Measurements from ENCODE around the gene TFEB. TPM values are rescaled to one million over a fixed set of nuclear protein-coding genes. Genes with fewer than 3 reads are reported as not detected.
"Not testable (repeated sequence)": the region's sequence is repeated elsewhere in the genome, so short reads cannot be mapped to it uniquely, and the experiment has no call there.

TFEB gene
- total RNA-seq, 1 donor from 2014 or later = 0.13 TPM

GRCh38 chr6:41767112-41767833 lies 31.9 kb upstream of the TFEB start:
- TF ChIP-seq CTCF (IDR thresholded peaks at IDR 0.05) = no peak
- TF ChIP-seq EZH2 (IDR thresholded peaks at IDR 0.05) = no peak
- no peak for TF ChIP-seq EZH2phosphoT487 (IDR thresholded peaks at IDR 0.05)
- Histone ChIP-seq H4K20me1 (ENCODE audit: low read depth) (no peaks in the 10 kb centered on the region), H3K27ac (no peak overlapping the region), H3F3A (ENCODE audit: low read depth) (no peaks in the 10 kb centered on the region), H3K79me2 (ENCODE audit: low read depth) (no peaks in the 10 kb centered on the region), H3K9ac (no peak overlapping the region), H3K9me3 (ENCODE audit: low read depth) (no peaks in the 10 kb centered on the region), H2AFZ (replicated peaks) (no peak overlapping the region), H3K4me1 (no peaks in the 10 kb centered on the region), H3K4me3 (no peak overlapping the region), H3K36me3 (no peaks in the 10 kb centered on the region), H3K27me3 (no peaks in the 10 kb centered on the region), H3K4me2 (no peak overlapping the region)
- H3K4me3 Mint-ChIP-seq = no peak overlapping the region
- H3K27ac Mint-ChIP-seq = no peak overlapping the region
- peaks cover 9% of the 10 kb centered on the region for H3K4me1 Mint-ChIP-seq
- no peaks in the 10 kb centered on the region for H3K9me3 Mint-ChIP-seq
- peaks cover 7% of the 10 kb centered on the region for H3K27me3 Mint-ChIP-seq (ENCODE audit: insufficient read depth, low read depth)
- H3K36me3 Mint-ChIP-seq = peaks cover 4% of the 10 kb centered on the region
- no peak for DNase-seq (ENCODE audit: low spot score)

- H3K4me3 Mint-ChIP-seq; H3K4me2 ChIP-seq; H3F3A ChIP-seq (ENCODE audit: low read depth); H3K27ac Mint-ChIP-seq; H3K27ac ChIP-seq; H3K27me3 Mint-ChIP-seq (ENCODE audit: insufficient read depth, low read depth); H3K4me3 ChIP-seq; DNase-seq (ENCODE audit: low spot score); H3K27me3 ChIP-seq; H3K36me3 ChIP-seq; H3K4me1 Mint-ChIP-seq; H3K4me1 ChIP-seq; H3K9me3 ChIP-seq (ENCODE audit: low read depth); H3K79me2 ChIP-seq (ENCODE audit: low read depth); H3K9me3 Mint-ChIP-seq; H2AFZ ChIP-seq (replicated peaks); H3K36me3 Mint-ChIP-seq; H4K20me1 ChIP-seq (ENCODE audit: low read depth); H3K9ac ChIP-seq: not testable (repeated sequence)
Observed at GRCh38 chr6:41766043-41766664, 30.7 kb upstream of the TFEB start.

GRCh38 chr6:41763470-41763869 lies 28.1 kb upstream of the TFEB start:
- Mint-ChIP-seq H3K27me3 (ENCODE audit: insufficient read depth, low read depth) (peaks cover 15% of the 10 kb centered on the region), H3K4me1 (peaks cover 5% of the 10 kb centered on the region), H3K9me3 (no peaks in the 10 kb centered on the region), H3K27ac (no peak overlapping the region), H3K36me3 (no peaks in the 10 kb centered on the region), H3K4me3 (no peak overlapping the region)
- no peak overlapping the region for H3K9ac ChIP-seq
- H3K27me3 ChIP-seq = no peaks in the 10 kb centered on the region
- H3K9me3 ChIP-seq (ENCODE audit: low read depth) = no peaks in the 10 kb centered on the region
- DNase-seq (ENCODE audit: low spot score) = no peak
- H3K36me3 ChIP-seq = no peaks in the 10 kb centered on the region
- no peak overlapping the region for H3K27ac ChIP-seq
- H3K79me2 ChIP-seq (ENCODE audit: low read depth) = no peaks in the 10 kb centered on the region
- H2AFZ ChIP-seq (replicated peaks) = no peak overlapping the region
- TF ChIP-seq EZH2 (IDR thresholded peaks at IDR 0.05) (no peak), EZH2phosphoT487 (IDR thresholded peaks at IDR 0.05) (no peak)
- no peak overlapping the region for H3K4me2 ChIP-seq
- no peak overlapping the region for H3K4me3 ChIP-seq
- no peaks in the 10 kb centered on the region for H3F3A ChIP-seq (ENCODE audit: low read depth)
- H4K20me1 ChIP-seq (ENCODE audit: low read depth) = no peaks in the 10 kb centered on the region
- H3K4me1 ChIP-seq = no peaks in the 10 kb centered on the region

- H3K9me3 Mint-ChIP-seq = no peaks in the 10 kb centered on the region
- Histone ChIP-seq H3K9me3 (ENCODE audit: low read depth) (no peaks in the 10 kb centered on the region), H3K4me1 (no peaks in the 10 kb centered on the region), H3K9ac (no peak overlapping the region), H3F3A (ENCODE audit: low read depth) (no peaks in the 10 kb centered on the region), H3K27me3 (no peaks in the 10 kb centered on the region), H3K36me3 (no peaks in the 10 kb centered on the region), H4K20me1 (ENCODE audit: low read depth) (no peaks in the 10 kb centered on the region), H3K79me2 (ENCODE audit: low read depth) (no peaks in the 10 kb centered on the region), H3K4me3 (no peak overlapping the region), H3K27ac (no peak overlapping the region), H2AFZ (replicated peaks) (no peak overlapping the region), H3K4me2 (no peak overlapping the region)
- no peak for DNase-seq (ENCODE audit: low spot score)
- H3K4me1 Mint-ChIP-seq = no peaks in the 10 kb centered on the region
- no peaks in the 10 kb centered on the region for H3K36me3 Mint-ChIP-seq
- TF ChIP-seq EZH2phosphoT487 (IDR thresholded peaks at IDR 0.05) (no peak), EZH2 (IDR thresholded peaks at IDR 0.05) (no peak), CTCF (IDR thresholded peaks at IDR 0.05) (no peak)
- H3K4me3 Mint-ChIP-seq = peak overlapping the region; percentile 30
- H3K27me3 Mint-ChIP-seq (ENCODE audit: insufficient read depth, low read depth) = peaks cover 14% of the 10 kb centered on the region
- no peak overlapping the region for H3K27ac Mint-ChIP-seq
Observed at GRCh38 chr6:41759905-41760579, 24.6 kb upstream of the TFEB start.
